GM21723 (cell line): ENCODE results near the gene BTBD2.
"Not testable (repeated sequence)": the region's sequence is repeated elsewhere in the genome, so short reads cannot be mapped to it uniquely, and the experiment has no call there.

ENCODE experiments used
- ATAC-seq: cut with Tn5 transposase; IDR thresholded peaks from one replicate; pipeline ENCODE4 v1.9.1; 2021; ENCODE audit warnings: mild to moderate bottlenecking, moderate library complexity; ENCODE audit not compliant: unreplicated experiment

BTBD2 gene

GRCh38 chr19:2040647-2041432 is 25.3 kb upstream of the BTBD2 start:
- ATAC-seq = no peak

GRCh38 chr19:2039959-2040646 is 24.6 kb upstream of the BTBD2 start:
- ATAC-seq = no peak

DNA sequence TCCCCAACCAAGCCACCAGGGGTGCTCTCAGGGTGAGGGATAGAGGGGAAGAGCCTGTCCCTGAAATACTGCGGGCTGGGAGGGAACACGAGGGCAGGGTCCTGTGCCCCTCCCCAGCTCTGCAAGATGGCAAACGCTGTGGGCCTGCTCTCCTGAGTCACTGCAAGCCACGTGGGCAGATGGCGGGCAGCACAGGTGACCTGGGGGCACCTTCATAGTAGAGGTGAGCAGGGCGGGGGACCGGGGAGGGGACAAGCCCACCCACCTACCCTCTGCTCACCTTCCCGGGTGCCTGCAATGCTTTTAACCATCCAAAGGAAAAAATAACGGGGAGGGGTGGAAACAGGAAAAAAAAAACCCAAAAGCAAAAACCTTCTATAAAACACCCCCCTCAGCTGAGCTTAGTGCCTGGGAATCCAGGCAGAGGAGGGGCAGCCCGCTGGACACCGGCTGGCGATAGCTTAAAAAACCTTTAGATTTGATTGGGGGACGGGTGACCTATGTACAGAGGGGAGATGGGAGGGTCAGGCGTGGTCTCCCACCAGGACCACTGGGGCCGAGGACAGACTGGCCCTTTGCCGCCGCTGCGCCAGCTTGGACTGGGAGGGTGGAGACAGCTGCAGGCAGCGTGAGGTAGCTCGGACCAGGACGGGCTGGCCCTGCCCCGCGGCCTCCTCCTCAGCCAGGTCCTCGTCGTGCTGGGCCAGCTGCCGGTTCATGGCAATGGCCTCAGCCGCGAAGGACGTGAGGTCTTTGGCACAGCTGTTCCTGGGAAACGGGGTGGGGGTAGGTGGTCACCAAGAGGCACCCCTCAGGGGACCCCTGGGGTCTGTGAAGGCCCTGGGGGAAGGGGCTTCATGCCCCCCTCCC is 23.8 kb upstream of the BTBD2 start:
- ATAC-seq = no peak

DNA sequence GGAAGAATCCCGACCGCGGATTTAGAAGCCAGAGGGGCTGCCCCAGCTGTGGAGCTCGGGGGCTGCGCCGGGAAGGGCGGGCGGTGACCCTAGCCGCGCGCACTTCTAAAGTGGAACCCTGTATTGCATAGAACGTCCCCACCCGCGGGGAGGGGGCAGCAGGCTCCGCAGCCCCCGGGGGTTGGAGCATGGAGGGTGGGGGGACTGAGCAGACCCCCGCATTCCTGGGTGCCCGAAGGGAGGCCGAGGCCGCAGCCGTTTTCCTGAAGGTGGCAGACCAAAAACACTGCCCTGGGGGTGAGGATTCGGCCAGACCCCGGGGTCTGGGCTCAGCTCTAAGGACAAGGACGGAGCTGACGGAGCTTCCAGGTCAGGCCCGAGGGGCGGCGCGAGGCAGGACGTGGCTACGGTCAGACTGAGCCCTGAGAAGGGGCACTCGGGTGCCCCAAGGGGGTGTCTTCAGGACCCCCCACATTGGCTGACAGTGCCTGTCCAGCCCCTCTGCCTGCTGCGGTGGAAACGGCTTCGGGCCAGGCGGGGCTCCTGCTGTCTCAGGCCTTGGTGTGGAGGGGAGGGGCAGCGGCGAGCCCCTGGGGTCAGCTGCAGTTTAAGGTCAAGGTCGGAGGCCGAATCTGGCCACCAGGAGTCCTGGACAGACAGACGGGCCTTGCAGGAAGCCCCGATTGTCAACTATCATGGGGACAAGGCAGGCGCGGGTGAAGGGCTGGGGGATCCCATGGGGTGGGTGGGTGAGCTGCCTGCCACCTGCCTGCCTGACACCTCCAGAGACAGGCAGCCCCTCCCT is 23.0 kb upstream of the BTBD2 start:
- no peak for ATAC-seq

GRCh38 chr19:2037651-2038255 is 22.2 kb upstream of the BTBD2 start:
- no peak for ATAC-seq

DNA sequence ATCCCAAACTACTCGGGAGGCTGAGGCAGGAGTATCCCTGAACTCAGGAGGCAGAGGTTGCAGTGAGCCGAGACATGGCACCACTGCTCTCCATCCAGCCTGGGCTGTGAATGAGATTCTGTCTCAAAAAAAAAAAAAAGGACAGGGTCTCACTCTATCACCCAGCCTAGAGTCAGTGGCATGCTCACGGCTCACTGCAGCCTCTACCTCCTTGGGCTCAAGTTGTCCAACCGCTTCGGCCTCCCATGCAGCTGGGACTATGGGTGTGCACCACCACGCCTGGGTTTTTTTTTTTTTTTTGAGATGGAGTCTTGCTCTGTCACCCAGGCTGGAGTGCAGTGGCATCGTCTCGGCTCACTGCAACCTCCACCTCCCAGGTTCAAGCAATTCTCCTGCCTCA is 20.9 kb upstream of the BTBD2 start:
- ATAC-seq = no peak

DNA sequence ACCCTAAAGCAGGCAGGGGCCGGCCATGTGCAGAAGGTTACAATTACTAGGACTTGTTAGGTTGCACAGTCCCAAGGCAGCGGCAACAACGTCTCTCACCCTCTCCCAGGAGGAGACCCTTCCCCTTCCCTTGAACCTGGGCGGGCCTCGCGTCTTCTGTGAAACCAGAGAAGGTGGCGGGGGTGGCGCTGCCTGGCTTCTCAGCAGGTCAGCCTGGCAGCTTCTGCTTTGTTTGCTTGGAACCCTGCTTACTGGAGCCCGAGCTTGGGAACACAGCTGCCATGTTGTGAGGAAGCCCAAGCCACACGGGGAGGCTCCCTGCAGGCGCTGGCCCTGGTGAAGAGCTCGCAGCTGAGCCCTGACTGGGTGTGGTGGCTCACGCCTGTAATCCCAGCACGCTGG is 20.1 kb upstream of the BTBD2 start:
- no peak for ATAC-seq

GRCh38 chr19:2034729-2035589 is 19.4 kb upstream of the BTBD2 start:
- ATAC-seq = no peak

- ATAC-seq = not testable (repeated sequence)
Measured at GRCh38 chr19:2034253-2034652, 18.7 kb upstream of the BTBD2 start.

GRCh38 chr19:2033825-2034159 is 18.3 kb upstream of the BTBD2 start:
- no peak for ATAC-seq

DNA sequence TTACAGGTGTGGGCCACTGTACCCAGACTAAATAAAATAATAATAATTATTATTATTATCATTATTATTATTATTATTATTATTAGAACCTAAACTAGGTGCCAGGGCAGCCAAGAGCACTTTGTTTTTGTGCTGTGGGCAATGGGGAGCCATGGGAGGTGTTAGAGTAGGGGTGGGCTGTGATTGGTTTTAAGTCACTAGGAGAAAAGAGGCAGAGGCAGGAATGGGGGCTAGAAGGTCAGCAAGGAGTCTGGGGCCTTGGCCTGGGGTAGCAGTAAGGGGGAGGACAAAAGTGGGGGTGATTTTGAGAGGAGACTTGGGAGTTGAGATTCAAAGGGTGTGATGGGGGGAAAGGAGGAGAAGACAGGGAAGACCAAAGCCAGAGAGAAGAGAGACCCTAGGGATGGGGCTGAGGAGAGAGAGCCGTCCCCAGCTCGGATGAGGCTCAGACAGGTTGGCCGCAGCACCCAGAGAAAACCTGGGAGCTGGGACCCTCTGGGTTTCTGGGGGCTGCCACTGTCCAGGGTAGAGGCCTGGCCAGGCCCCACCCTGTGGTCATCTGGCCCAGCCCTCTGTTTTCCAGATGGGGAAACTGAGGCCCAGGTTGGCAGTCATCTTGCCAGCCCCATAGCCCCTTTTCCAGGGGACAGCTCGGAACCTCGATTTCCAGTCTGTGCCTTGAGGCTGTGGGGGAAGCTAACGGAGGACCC is 17.8 kb upstream of the BTBD2 start:
- no peak for ATAC-seq

DNA sequence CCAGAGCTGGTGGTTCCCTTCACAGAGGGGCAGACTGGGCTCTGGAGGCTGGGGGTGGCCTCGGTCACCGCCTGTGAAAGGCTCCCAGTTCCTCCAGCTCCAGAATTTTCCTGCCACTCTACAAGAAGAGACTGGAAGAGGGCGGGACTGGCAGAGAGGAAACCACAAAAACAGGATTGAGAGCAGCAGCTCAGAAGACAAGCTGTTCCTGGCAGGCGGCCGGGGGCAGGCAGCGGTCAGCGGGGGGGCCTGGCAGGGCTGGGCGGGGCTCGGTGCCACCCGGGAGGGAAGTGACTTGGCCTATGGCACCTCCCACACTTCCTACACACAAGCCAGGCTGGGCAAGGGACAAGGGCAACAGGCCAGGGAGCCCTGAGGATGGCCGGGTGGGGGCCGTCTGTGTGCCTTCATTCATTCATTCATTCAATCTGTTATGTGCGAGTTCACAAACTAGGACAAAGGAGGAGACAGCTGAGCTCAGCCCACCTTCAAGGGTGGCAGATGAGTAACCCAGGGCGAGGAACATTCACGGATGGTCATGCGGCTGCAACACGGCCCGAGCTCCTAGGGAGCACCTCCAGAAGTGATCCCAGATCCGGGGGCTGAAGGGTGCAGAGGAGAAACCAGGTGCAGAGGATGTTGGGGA is 16.9 kb upstream of the BTBD2 start:
- no peak for ATAC-seq

DNA sequence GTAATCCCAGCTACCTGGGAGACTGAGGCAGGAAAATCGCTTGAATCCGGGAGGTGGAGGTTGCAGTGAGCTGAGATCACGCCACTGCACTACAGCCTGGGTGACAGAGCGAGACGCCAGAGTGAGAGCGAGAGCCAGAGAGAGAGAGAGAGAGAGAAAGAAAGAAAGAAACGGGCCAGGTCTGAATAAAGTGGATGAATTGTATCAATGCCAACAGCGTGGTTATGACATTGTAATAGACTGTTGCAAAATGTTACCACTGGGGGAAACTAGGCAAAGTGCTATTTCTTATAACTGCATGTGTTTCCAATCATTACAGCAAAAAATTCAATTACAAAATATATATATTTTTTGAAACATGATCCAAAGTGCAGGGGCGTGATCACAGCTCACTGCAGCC is 11.8 kb upstream of the BTBD2 start:
- no peak for ATAC-seq

DNA sequence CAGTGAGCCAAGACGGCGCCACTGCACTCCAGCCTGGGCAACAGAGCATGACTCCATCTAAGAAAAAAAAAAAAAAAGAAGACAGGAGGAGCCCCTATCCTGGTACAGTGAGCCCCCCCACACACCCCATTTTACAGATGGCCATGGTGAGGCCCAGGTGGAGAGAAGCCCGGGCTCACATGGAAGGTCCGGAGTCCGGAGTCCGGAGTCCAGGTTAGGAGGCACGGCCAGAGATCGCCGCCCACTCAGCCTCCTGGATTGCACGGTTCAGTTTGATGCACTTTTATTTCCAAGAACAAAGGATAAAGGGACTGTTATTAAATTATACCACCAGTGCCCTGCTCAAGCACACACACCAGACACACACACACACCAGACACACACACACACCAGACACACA is 11.3 kb upstream of the BTBD2 start:
- no peak for ATAC-seq

- ATAC-seq = no peak
Measured at GRCh38 chr19:2022289-2022688, 6.8 kb upstream of the BTBD2 start.

DNA sequence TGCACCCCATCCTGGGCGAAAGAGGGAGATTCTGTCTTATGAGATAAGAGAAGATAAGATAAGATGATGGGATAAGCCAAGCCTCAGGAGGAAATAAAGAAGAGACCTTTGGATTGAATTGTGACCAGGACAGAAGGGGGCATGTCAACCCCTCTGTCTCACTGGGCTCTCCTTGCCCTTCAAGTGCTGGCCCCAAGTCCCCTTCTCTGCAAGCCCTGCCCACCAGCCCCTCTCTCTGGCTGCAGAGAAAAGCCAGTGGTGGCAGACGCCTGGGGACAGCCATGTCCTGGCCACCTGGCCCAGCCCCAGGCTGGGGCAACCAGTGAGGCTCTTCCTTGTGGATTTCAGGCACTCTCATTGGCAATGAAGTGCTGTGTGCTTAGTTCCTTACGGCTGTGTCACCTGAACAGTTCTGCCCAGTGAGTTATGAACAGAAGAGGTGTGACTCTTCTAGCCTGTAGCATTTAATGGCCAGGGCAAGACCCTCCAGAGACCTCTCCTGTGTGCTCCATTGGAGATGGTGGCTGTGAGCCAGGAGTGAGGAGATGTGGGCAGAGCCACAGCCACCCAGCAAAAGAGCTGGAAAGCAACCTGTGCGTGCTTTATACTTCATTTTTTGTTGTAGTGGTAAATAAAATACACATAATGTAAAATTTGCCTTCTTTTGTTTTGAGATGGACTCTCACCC is 6.1 kb upstream of the BTBD2 start:
- no peak for ATAC-seq

DNA sequence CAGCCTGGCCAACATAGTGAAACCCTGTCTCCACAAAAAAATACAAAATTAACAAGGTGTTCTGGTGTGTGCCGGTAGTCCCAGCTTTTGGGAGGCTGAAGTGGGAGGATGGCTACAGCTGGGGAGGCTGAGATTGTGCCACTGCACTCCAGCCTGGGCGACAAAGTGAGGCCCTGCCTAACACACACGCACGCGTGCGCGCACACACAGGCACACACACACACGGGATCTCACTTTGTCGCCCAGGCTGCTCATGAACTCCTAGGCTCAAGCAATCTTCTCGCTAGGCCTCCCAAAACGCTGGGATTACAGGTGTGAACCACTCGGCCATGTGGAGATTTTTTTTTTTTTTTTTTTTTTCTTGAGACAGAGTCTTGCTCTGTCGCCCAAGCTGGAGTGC is 3.2 kb upstream of the BTBD2 start:
- ATAC-seq = no peak
